Activated naive CD4-positive, alpha-beta T cell treated with Interleukin-2 at 50 U/mL for 16 hours (primary cell): ENCODE data around the gene BAZ1B.
"Not testable (repeated sequence)": the region's sequence is repeated elsewhere in the genome, so short reads cannot be mapped to it uniquely, and the experiment has no call there.

Experiments used
- DNase-seq: peaks from one replicate; pipeline ENCODE4 v3.0.0-alpha.2; 2020

BAZ1B gene

DNA sequence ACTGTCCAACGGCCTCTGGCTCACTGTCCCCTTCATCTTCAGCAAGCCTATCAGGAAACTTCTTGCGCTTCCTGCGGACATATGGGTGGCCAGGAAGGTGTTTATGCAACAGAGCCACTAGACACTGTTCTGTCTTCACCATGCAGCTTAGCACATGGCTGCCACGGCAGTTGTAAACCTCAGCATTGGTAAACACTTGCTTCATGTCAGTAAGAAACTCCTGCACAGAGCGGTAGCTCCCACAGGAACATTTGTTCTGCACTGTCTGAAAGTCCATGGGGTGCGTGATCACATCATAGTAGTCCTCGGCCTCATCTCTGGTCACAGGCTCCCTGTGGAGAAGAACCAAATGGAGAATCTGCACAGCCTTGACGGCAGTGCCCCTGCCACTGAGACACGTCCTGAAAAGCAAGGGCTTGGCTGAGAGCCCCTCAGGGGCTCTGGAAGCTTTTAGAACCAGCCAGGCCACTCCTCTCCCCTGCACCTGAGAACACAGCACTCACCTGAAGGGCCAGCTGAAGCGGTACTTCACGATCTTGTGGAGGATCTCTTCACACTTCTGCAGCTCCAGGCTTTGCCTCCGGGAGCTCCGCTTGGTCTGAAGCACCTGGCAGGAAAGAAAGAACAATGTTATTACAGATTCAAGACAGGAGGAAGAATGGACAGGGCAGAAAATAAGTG lies 79.7 kb downstream of the BAZ1B start:
- DNase-seq = no peak

DNA sequence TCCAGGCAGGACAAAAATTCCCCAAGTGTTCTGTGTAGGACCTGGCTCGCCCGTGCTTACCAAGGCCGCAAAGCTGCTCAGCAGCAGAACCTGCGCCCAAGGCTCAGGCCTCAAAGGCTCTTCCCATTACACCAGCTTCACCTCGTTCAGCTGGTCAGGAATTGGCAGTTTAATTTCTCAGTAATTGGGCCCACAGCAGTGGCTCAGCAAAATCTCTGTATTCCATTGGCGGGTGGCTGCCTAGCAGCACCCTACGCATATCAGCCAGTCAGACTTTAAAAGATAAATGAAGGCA lies 82.7 kb downstream of the BAZ1B start:
- DNase-seq = no peak

DNA sequence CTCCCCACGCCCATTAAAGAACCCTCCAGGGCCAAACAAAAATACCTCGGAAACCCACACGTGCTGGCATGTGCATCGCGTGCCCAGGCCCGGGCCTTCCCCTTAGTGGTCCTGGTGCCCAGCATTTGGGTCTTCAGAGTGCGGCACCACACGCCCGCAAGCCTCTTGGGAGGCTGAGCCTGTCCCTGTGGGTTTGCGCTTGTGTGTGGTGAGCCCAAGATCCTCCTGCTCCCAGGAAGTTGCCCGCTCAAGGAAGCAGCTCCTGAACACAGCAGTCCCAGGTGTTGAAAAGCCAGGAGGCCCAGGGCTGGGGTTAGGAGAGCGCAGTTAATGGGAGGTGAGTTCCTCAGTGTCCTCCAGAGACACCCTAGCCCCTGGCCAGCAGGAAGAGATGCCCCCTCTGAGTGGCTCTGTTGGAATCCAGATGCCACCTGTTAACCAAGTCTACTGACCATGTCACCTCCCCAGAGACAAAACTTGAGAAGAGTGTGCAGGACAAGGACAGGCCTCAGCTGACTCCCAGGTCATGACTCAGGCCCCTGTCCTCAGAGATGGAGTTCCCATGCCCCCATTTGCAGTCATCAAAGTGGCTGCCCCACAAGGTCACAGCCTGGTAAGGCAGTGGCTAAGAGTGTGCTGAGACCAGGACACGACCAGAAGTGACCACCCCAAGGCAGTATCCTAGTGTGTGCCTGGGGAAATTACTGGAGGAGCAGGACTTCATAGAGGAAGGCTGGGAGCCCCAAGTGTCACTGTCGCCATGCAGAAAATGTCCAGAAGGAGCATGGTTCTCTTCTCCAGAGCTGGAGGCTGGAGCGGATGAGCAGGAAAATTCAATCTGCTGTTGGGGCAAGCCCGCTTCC lies 83.3 kb downstream of the BAZ1B start:
- no peak for DNase-seq

DNA sequence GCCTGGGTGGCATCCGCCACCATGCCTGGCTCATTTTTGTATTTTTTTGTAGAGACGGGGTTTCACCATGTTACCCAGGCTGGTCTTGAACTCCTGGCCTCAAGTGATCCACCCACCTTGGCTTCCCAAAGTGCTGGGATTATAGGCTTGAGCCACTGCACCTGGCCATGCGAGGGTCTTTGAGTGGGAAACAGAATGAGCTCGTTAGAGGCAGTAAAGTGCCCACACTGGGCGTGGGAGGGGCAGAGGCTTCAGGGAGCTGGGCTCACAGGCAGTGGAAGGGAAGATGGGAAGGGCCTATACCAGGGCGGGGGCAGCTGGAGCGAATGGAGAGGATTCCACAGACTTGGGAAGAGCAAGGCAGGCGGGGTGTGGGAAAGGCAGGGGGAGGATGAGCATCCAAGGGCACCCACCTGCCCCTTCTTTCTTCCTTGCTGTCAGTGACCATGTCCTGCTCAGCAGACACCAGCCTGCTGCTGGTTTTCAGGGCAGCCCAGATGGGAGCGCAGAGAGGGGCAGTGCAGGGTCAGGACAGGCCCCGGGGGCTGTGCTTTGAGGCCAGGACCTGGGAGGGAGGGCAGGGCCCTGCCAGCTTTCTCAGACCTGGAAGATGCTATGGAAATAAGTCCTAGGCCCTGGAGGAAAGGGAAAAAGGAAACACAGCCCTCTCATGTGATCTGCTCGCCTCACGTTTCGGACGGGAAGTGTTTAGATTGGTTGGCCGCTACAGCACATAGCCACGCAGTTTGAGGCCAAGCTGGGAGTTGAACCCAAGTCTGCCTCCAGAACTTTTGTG lies 84.3 kb downstream of the BAZ1B start:
- no peak for DNase-seq

- DNase-seq = no peak
Measured at GRCh38 chr7:73437091-73437490, 85.0 kb downstream of the BAZ1B start.

DNA sequence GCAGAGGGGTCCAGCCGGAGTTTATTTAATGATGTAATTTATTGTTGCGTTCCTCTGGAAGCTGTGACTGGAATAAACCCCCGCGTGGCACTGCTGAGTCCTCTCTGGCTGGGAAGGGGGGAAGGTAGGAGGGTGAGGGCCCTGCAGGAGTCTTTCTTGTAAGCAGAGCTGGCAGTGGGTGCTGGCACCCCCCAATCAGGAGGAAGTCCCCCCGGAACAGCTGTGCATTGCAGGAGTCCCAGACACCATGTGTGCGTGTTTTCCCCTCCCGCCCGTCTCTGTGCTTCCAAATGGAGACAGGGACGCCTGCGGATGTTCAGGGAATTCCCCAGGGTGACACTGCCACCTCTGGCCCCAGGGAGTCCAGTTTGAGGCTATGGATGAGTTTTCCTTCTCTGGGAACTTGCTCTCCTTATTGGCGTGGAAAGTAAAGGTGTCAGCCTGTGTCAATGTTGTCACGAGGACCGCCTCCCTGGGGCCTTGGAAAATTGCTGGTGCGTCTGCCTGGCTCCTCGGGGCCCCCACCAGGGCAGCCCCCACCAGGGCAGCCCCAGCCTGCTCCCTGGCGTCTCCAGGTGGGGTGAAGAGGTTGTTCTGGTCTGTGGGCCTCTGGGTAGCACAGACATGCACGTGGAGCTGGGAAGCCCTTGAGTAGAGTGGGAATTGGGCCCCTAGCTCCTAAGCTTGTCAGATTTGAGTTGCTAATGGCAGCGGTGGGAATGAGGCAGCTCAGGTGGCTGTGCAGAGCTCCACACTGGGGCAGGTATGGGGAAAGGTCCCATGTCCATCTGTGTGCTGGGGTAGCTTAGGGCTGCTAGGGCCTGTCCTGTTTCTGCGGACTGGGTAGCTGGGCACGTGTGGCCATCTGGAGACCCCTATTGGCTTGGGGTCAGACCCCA lies 85.8 kb downstream of the BAZ1B start:
- DNase-seq = no peak

DNA sequence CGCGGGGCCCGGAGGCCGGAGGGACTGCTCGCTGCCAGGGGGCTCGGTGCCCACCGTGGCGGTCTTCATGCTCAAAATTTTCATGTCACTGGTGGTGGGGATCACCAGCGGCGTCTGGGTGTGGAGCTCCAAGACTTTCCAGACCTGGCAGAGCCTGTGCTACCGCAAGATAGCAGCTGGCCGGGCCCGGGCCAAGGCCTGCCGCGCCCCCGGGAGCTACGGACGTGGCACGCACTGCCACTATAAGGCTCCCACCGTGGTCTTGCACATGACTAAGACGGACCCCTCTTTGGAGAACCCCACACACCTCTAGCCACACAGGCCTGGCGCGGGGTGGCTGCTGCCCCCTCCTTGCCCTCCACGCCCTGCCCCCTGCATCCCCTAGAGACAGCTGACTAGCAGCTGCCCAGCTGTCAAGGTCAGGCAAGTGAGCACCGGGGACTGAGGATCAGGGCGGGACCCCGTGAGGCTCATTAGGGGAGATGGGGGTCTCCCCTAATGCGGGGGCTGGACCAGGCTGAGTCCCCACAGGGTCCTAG lies 86.6 kb downstream of the BAZ1B start:
- DNase-seq = no peak

GRCh38 chr7:73434701-73435069 lies 87.4 kb downstream of the BAZ1B start:
- no peak for DNase-seq

GRCh38 chr7:73433924-73434700 lies 88.0 kb downstream of the BAZ1B start:
- peak; percentile 13 for DNase-seq

DNA sequence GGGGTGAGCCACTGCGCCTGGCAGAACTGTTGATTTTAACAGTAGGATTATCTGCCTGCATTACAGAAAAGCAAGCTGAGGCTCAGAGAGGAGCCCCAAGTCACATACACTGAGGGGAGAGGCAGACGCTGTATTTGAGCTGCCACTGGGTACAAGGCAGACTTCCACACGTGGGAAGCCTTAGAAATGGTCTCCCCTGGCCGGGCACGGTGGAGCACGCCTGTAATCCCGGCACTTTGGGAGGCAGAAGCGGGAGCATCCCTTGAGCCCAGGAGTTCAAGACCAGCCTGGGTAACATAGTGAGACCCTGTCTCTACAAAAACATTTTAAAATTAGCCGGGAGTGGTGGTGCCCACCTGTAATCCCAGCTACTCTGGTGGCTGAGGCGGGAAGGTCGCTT lies 89.4 kb downstream of the BAZ1B start:
- DNase-seq = no peak

DNA sequence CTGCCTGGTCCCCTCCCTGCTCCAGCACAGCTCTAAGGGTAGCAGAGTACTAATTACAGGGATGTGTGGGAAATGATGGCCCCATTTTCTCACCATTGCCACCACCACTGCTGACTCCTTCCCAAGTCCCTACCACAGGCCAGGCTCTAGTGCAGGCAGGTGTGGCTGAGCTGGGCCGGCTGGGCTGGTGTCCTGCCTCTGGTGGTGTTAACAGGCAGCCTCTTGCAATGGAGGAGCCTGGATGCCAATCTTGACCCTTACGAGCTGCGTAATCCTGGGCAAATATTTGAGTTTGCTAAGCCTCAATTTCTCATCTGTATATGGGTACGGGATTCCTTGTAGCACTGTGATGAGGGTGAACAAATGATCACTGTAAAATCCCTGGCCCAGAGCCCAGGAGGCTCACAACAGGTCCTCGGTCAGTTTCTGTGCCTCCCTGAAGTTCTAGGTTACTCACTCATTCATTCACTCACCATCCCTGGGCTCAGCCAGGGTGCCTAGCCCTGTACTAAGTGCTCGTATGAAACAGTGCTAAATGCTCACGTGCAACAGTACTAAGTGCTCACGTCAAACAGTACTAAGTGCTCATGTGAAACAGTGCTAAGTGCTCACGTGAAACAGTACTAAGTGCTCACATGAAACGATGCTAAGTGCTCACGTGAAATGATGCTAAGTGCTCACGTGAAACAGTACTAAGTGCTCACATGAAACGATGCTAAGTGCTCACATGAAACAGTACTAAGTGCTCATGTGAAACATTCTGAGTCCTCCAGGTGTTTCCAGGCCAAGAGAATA lies 90.9 kb downstream of the BAZ1B start:
- no peak for DNase-seq

DNA sequence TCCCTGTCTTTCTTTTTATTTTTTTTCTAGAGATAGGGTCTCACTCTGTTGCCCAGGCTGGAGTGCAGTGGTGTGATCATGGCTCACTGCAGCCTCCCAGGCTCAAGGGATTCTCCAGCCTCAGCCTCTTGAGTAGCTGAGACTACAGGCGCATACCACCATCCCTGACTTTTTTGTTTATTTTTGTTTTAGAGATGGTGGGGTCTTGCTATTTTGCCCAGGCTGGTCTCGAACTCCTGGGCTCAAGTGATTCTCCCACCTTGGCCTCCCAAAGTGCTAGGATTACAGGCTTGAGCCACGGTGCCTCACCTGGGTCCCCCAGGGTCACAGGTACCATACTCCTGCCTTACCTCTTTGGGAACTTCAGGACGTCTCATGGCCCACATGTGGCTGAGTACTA lies 91.6 kb downstream of the BAZ1B start:
- DNase-seq = not testable (repeated sequence)

DNA sequence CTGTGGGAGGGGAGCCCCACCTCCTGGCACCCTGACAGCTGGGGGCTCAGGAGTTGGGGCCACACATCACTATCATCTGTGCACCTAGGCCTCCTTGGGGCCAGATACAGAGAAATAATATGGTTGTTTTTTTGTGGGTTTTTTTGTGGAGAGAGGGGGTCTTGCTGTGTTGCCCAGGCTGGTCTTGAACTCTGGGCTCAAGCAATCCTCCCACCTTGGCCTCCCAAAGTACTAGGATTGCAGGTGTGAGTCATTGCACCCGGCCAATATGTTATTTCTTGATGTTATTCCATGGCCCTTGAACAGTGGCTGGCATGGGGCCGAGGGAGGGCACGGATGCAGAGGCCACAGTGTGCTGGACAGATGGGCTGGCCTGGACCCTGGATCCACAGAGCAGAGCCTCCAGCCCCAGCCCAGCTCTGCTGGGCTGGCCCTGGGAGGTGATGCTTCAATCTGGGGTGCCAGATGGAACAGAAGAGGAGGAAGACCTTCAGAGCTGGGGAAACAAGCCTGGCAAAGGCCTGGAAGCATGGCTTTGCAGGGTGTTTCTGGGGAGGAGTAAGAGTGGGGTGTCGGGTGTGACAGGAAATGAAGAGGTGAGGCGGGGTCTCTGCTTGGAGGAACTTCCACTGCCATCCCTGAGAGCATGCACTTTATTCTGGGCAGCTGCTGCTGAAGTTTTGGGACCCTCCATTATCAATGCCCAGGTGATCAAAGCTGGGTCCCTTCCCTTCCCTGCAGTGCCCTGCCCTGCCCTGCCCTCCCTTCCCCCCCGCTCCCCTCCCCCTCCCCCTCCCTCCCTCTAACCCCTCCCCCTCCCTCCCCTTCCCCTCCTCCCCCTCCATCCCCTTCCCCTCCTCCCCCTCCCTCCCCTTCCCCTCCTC lies 92.2 kb downstream of the BAZ1B start:
- no peak for DNase-seq

DNA sequence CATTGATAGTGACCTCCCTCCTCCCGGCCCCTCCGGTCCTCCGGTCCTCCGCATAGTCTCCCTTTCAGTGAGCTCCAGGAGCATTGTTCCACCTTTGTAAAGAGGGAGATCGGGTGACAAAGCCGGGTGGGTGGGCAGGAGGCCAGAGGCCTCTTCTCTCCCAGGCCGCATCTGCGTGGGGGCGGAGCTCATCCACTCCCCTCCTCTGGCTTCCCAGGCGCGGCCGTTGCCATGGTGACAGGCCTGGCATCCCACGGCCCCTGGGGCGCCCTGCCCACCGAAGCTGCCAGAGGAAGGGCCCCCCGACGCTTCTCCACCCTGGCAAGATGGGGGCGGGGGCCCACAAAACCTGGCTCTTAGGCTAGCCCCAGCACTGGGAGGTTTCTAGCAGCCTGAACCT lies 92.9 kb downstream of the BAZ1B start:
- no peak for DNase-seq

- no peak for DNase-seq
Measured at GRCh38 chr7:73427902-73428787, 93.9 kb downstream of the BAZ1B start.

DNA sequence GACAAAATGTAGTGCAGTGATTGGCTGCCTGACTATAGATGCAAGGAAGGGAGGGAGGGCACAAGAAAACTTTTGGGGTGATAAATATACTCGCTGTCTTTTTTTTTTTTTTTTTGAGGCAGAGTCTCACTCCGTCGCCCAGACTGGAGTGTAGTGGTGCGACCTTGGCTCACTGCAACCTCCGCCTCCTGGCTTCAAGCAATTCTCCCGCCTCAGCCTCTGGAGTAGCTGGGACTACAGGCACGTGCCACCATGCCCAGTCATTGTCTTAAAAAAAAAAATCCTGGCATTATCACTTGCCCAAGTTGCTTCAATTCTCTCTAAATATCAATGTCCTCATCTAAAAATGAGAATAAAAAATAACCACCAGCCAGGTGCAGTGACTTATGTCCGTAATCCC lies 96.1 kb downstream of the BAZ1B start:
- DNase-seq = no peak

DNA sequence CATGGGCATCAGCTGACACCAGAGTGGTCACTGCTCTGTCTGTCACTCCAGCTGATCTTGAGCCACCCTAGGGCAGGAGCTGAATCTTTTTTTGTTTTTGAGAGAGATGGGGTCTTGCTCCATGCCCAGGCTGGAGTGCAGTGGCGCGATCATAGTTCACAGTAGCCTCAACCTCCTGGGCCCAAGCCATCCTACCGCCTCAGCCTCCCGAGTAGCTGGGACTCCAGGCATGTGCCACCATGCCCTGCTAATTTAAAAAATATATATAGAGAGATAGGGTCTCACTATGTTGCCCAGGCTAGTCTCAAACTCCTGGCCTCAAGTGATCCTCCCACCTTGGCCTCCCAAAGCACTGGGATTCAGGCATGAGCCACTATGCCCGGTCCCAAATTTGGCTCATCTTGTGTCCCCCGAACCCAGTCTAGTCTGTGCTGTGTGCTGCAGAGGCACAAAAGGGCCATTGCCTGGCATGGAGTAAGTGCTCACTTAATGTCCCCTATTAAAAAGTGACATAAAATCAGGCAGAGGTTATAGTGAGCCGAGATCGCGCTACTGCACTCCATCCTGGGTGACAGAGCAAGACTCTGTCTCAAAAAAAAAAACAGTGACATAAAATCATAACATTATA lies 96.6 kb downstream of the BAZ1B start:
- no peak for DNase-seq

DNA sequence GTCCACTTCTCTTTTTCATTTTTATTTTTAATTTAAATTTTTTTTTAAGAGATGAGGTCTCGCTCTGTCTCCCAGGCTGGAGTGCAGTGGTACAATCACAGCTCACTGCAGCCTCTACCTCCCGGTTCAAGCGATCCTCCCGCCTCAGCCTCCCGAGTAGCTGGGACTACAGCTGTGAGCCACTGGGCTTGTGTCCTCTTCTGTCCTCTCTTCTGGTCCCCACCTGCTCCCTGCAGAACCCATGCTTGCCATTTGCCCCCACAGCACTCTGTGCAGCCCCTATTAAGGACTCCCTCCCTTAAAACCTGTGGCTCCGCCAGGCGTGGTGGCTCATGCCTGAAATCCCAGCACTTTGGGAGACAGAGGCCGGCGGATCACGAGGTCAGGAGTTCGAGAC lies 97.6 kb downstream of the BAZ1B start:
- DNase-seq = no peak
